IMR-90 (cell line): Measurements from ENCODE around the gene AJM1. TPM values are rescaled to one million over a fixed set of nuclear protein-coding genes. Genes with fewer than 3 reads are reported as not detected.
"Not testable (repeated sequence)": the region's sequence is repeated elsewhere in the genome, so short reads cannot be mapped to it uniquely, and the experiment has no call there.

ENCODE experiments used
- ATAC-seq: fragments of 200-7000 bp; cut with Tn5 transposase; 2 replicates; pipeline ENCODE4 v1.9.1; 2020; ENCODE audit warnings: low read depth, mild to moderate bottlenecking, moderate library complexity
- BruUV-seq: library from RNA; stranded (reverse); fragments of 400-500 nt; replicated peaks from 2 replicates; lab custom pipeline; 2021; lab: Mats Ljungman, UMichigan
- CTCF ChIA-PET: fragments of 300-600 bp; formaldehyde crosslinking; extraction: SDS; loops from one replicate; lab custom pipeline; 2021; ENCODE audit warnings: antibody characterized with exemption; lab: Yijun Ruan, JAX
- POLR2A ChIA-PET: fragments of 300-600 bp; sonication (Branson Sonifier 250); formaldehyde crosslinking; loops from one replicate; lab custom pipeline; 2022; ENCODE audit warnings: antibody characterized with exemption; ENCODE audit not compliant: unreplicated experiment; lab: Charles Lee
- DNase-seq: peaks from one replicate; pipeline ENCODE4 v3.0.0; 2013
- H2AFZ ChIP-seq: replicated peaks from 2 replicates; pipeline ENCODE3; 2013; ENCODE audit warnings: low read length, mild to moderate bottlenecking; ENCODE audit not compliant: poor library complexity
- H2AK5ac ChIP-seq: 2 replicates; pipeline ENCODE4 v1.6.1; 2013; ENCODE audit warnings: low read depth, low read length, inconsistent platforms
- H2AK9ac ChIP-seq: replicated peaks from 2 replicates; pipeline ENCODE3; 2013; ENCODE audit warnings: mild to moderate bottlenecking, low read depth, low read length, moderate library complexity; ENCODE audit not compliant: poor library complexity
- H2BK120ac ChIP-seq: 2 replicates; pipeline ENCODE4 v1.6.1; 2013; ENCODE audit warnings: low read depth, low read length, inconsistent platforms
- H2BK15ac ChIP-seq: 3 replicates; pipeline ENCODE4 v1.6.1; 2013; ENCODE audit warnings: low read depth, low read length, inconsistent platforms
- H2BK20ac ChIP-seq: 2 replicates; pipeline ENCODE4 v1.6.1; 2013; ENCODE audit warnings: low read depth, mild to moderate bottlenecking, inconsistent platforms, low read length, moderate library complexity
- H2BK5ac ChIP-seq: 2 replicates; pipeline ENCODE4 v1.6.1; 2013; ENCODE audit warnings: mild to moderate bottlenecking, low read depth, low read length, inconsistent platforms; ENCODE audit not compliant: poor library complexity, severe bottlenecking
- H3K14ac ChIP-seq: replicated peaks from 2 replicates; pipeline ENCODE4 v1.6.1; 2013; ENCODE audit warnings: low read depth, low read length, inconsistent platforms
- H3K18ac ChIP-seq: 2 replicates; pipeline ENCODE4 v1.6.1; 2013; ENCODE audit warnings: low read depth, low read length, control low read depth
- H3K23ac ChIP-seq: 2 replicates; pipeline ENCODE4 v1.6.1; 2013; ENCODE audit warnings: low read depth, low read length, inconsistent platforms
- H3K27ac ChIP-seq: 2 replicates; pipeline ENCODE4 v1.5.1; 2013; ENCODE audit warnings: mild to moderate bottlenecking, control low read depth, low read length; ENCODE audit not compliant: insufficient read depth
- H3K27me3 ChIP-seq: 2 replicates; pipeline ENCODE4 v1.6.1; 2013; ENCODE audit warnings: low read length; ENCODE audit not compliant: control insufficient read depth, insufficient read depth
- H3K36me3 ChIP-seq: 2 replicates; pipeline ENCODE4 v1.6.1; 2013; ENCODE audit warnings: low read length, mixed read lengths; ENCODE audit not compliant: control insufficient read depth, insufficient read depth
- H3K4ac ChIP-seq: 2 replicates; pipeline ENCODE4 v1.6.1; 2013; ENCODE audit warnings: low read depth, low read length, inconsistent platforms
- H3K4me1 ChIP-seq: 2 replicates; pipeline ENCODE4 v1.6.1; 2013; ENCODE audit warnings: low read length, mixed read lengths; ENCODE audit not compliant: control insufficient read depth, insufficient read depth
- H3K4me2 ChIP-seq: 2 replicates; pipeline ENCODE4 v1.6.1; 2013; ENCODE audit warnings: low read depth, mild to moderate bottlenecking, control low read depth, low read length, moderate library complexity
- H3K4me3 ChIP-seq: 2 replicates; pipeline ENCODE4 v1.5.1; 2013; ENCODE audit warnings: low read depth, mild to moderate bottlenecking, control low read depth, low read length, moderate library complexity; ENCODE audit not compliant: insufficient read depth
- H3K56ac ChIP-seq: 2 replicates; pipeline ENCODE4 v1.6.1; 2013; ENCODE audit warnings: low read length, inconsistent platforms; ENCODE audit not compliant: insufficient read depth; ENCODE audit errors: extremely low read depth
- H3K79me1 ChIP-seq, 2 experiments: 2 replicates each; pipeline ENCODE4 v1.6.1; 2013; ENCODE audit warnings: low read length in 2 of 2, inconsistent platforms in 1 of 2, low read depth in 1 of 2
- H3K9ac ChIP-seq: 2 replicates; pipeline ENCODE4 v1.6.1; 2013; ENCODE audit warnings: low read depth, low read length, control low read depth
- H3K9me1 ChIP-seq: 2 replicates; pipeline ENCODE4 v1.6.1; 2013; ENCODE audit warnings: low read length, inconsistent platforms; ENCODE audit not compliant: insufficient read depth
- H3K9me3 ChIP-seq: 2 replicates; pipeline ENCODE4 v1.6.1; 2013; ENCODE audit warnings: low read length; ENCODE audit not compliant: control insufficient read depth, insufficient read depth
- H4K20me1 ChIP-seq: 2 replicates; pipeline ENCODE4 v1.6.1; 2013; ENCODE audit warnings: low read length, inconsistent platforms; ENCODE audit not compliant: insufficient read depth
- H4K5ac ChIP-seq: 2 replicates; pipeline ENCODE4 v1.6.1; 2013; ENCODE audit warnings: mild to moderate bottlenecking, low read depth, low read length, control low read depth
- H4K8ac ChIP-seq, 2 experiments: 2 replicates each; pipeline ENCODE4 v1.6.1; 2013; ENCODE audit warnings: low read depth in 2 of 2, low read length in 2 of 2, control low read depth in 1 of 2, inconsistent platforms in 1 of 2
- H4K91ac ChIP-seq: 2 replicates; pipeline ENCODE4 v1.6.1; 2013; ENCODE audit warnings: low read depth, low read length, inconsistent platforms; ENCODE audit not compliant: insufficient read depth
- MAFK ChIP-seq: IDR thresholded peaks from 2 replicates; pipeline ENCODE4 v1.6.1; 2012; ENCODE audit warnings: low read depth, low read length, improper control_type of control experiment
- NFE2L2 ChIP-seq: fragments of 150-350 bp; IDR thresholded peaks from 2 replicates; pipeline ENCODE4 v1.6.1; 2016; ENCODE audit warnings: low read depth, mild to moderate bottlenecking, low read length
- RCOR1 ChIP-seq: IDR thresholded peaks from 2 replicates; pipeline ENCODE4 v1.6.1; 2012; ENCODE audit warnings: mild to moderate bottlenecking, low read length, improper control_type of control experiment; ENCODE audit not compliant: insufficient replicate concordance
- SMC3 ChIP-seq: fragments of 150-350 bp; IDR thresholded peaks from 2 replicates; pipeline ENCODE4 v1.6.1; 2016; ENCODE audit warnings: low read depth, mild to moderate bottlenecking, antibody characterized with exemption, low read length, moderate library complexity
- WGBS, 2 experiments: methylation state at CpG; one replicate each; pipeline versions ENCODE4 v1.1.5 to v1.1.7; 2013; ENCODE audit warnings: missing lambda C conversion rate in 2 of 2; ENCODE audit not compliant: insufficient read length in 1 of 2; ENCODE audit errors: extremely low coverage in 2 of 2; 5-methylcytosine and 5-hydroxymethylcytosine counted together
- dilution Hi-C: fragments of 300-500 bp; cut with HindIII; formaldehyde crosslinking; loops from one replicate; pipeline ENCODE4 v1.14.3; 2018; ENCODE audit warnings: low sequenced_read_pairs; ENCODE audit not compliant: unreplicated experiment
- in situ Hi-C: fragments of 300-500 bp; cut with MboI; formaldehyde crosslinking; loops from 3 replicates; pipeline ENCODE4 v1.14.3; 2019; ENCODE audit warnings: low sequenced_read_pairs, inconsistent platforms, mixed read lengths
- intact Hi-C: fragments of 100-400 bp; cut with micrococcal nuclease; formaldehyde crosslinking; loops from 2 replicates; pipeline ENCODE4 v1.10.0; 2022
- polyA plus RNA-seq, 3 experiments: library from polyadenylated mRNA; depleted of rRNA; stranded (reverse); fragments of >200 nt; gene quantifications; 2 replicates each; pipeline ENCODE4 v1.2.3, GENCODE V29; 2012; ENCODE audit warnings: low replicate concordance in 1 of 3
- total RNA-seq: library from RNA; depleted of rRNA; stranded (reverse); fragments of >200 nt; gene quantifications from 2 replicates; pipeline ENCODE4 v1.2.3, GENCODE V29; 2012
- TF ChIP-seq, protein P1 (sequence below): fragments of 150-350 bp; IDR thresholded peaks from 2 replicates; pipeline ENCODE4 v1.6.1; 2016; ENCODE audit warnings: low read depth, mild to moderate bottlenecking, low read length, moderate library complexity, borderline replicate concordance

The AJM1 gene
- total and polyA plus RNA-seq, 2 of the 4 experiments (the other 2 are of a cell fraction): 0.18 to 1.5 TPM

DNA sequence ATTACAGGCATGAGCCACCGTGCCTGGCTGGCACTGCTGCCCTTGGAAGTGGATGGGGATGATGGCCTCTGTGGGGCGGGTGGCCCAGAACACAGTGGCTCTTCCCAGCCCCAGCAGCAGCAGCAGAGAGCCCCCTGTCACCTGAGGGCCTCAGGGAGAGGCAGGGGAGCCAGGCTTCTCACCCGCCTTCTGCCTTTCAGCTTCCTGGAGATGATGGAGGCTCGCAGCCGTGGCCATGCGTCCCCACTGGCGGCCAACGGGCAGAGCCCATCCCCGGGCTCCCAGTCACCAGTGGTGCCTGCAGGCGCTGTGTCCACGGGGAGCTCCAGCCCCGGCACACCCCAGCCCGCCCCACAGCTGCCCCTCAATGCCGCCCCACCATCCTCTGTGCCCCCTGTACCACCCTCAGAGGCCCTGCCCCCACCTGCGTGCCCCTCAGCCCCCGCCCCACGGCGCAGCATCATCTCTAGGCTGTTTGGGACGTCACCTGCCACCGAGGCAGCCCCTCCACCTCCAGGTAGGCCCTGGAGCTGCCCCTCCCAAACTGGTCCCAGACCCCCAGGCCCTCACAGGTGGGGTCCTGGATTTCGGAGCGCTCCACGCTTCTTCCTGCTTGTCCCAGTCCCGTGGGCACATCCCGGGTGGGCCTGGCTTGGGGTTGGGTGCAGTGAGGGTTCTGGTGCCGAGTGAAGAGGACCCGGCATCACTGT is 5.0 kb upstream of the AJM1 start (continued):
- TF ChIP-seq SMC3 (no peak), MAFK (no peak), NFE2L2 (no peak), RCOR1 (no peak)
- TF ChIP-seq, protein P1, sequence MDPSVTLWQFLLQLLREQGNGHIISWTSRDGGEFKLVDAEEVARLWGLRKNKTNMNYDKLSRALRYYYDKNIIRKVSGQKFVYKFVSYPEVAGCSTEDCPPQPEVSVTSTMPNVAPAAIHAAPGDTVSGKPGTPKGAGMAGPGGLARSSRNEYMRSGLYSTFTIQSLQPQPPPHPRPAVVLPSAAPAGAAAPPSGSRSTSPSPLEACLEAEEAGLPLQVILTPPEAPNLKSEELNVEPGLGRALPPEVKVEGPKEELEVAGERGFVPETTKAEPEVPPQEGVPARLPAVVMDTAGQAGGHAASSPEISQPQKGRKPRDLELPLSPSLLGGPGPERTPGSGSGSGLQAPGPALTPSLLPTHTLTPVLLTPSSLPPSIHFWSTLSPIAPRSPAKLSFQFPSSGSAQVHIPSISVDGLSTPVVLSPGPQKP: no peak

DNA sequence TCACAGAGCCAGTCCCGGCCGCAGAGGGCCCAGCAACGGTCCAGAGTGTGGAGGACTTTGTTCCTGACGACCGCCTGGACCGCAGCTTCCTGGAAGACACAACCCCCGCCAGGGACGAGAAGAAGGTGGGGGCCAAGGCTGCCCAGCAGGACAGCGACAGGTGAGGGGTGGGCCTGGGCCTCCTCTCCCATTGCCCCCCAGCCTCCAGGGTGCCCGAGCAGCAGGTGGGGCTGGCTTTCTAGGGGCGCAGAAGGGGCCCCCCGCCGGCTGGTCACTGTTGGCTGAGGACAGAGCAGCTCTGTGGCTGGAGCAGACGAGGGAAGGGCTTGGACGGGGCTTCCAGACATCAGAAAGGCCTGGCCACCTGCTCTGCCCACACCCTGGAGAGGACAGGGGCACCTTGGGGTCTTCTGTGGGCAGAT is 4.4 kb upstream of the AJM1 start:
- H4K91ac ChIP-seq, CTCF ChIA-PET, H3K18ac ChIP-seq, intact Hi-C loops, H3K4ac ChIP-seq, H3K4me3 ChIP-seq, H2BK20ac ChIP-seq, POLR2A ChIA-PET, H3K27me3 ChIP-seq, ATAC-seq, H3K27ac ChIP-seq, H3K4me1 ChIP-seq, H2BK120ac ChIP-seq, H3K79me1 ChIP-seq, H3K9ac ChIP-seq, H3K23ac ChIP-seq, H2AFZ ChIP-seq, H2AK9ac ChIP-seq, H2AK5ac ChIP-seq, H2BK5ac ChIP-seq, H2BK15ac ChIP-seq, H4K5ac ChIP-seq, in situ Hi-C loops, H3K56ac ChIP-seq, H3K9me3 ChIP-seq, H4K8ac ChIP-seq, dilution Hi-C loops, H3K14ac ChIP-seq, DNase-seq, H3K9me1 ChIP-seq, H3K4me2 ChIP-seq, BruUV-seq: not testable (repeated sequence)
- no CpG with 5 or more reads among the region's 15 CpGs for WGBS, 2 experiments
- peaks cover 17% of the 10 kb centered on the region for H3K36me3 ChIP-seq
- H4K20me1 ChIP-seq: peaks cover 17% of the 10 kb centered on the region
